ENCODE measurements around the gene BMPER.

The BMPER gene

GRCh38 chr7:33905389-33906032 is at the start of gene BMPER:
Gene BMPER, plus strand, starts transcription at chr7:33905539. Its CDS starts 75 bp downstream, at chr7:33905614.
- no peak within 1 kb of the TSS for H3K27ac ChIP-seq
- TF ChIP-seq CTCF (conservative IDR thresholded peaks at IDR 0.05) (no peak), ZFX (IDR thresholded peaks at IDR 0.05) (no peak)

- no peak for TF ChIP-seq CTCF (conservative IDR thresholded peaks at IDR 0.05)
- H3K27ac ChIP-seq = no peak overlapping the region
Observed at GRCh38 chr7:33861947-33862346, 43.4 kb upstream of the BMPER start.

- TF ChIP-seq ZFX (IDR thresholded peaks at IDR 0.05) (no peak), CTCF (conservative IDR thresholded peaks at IDR 0.05) (no peak)
- H3K27ac ChIP-seq = no peak overlapping the region
Observed at GRCh38 chr7:33862946-33863814, 42.2 kb upstream of the BMPER start.

GRCh38 chr7:33868166-33868565 is 37.2 kb upstream of the BMPER start:
- no peak for TF ChIP-seq ZFX (IDR thresholded peaks at IDR 0.05)
- TF ChIP-seq CTCF (conservative IDR thresholded peaks at IDR 0.05) = no peak

GRCh38 chr7:33869176-33869575 is 36.2 kb upstream of the BMPER start:
- no peak overlapping the region for H3K27ac ChIP-seq
- TF ChIP-seq CTCF (conservative IDR thresholded peaks at IDR 0.05) (no peak), ZFX (IDR thresholded peaks at IDR 0.05) (no peak)

More at GRCh38 chr7:33868166-33868565, 37.2 kb upstream of the BMPER start:
- no peak overlapping the region for H3K27ac ChIP-seq

GRCh38 chr7:33870120-33870519 is 35.2 kb upstream of the BMPER start:
- H3K27ac ChIP-seq = no peak overlapping the region
- no peak for TF ChIP-seq ZFX (IDR thresholded peaks at IDR 0.05)
- no peak for TF ChIP-seq CTCF (conservative IDR thresholded peaks at IDR 0.05)

- no peak overlapping the region for H3K27ac ChIP-seq
- TF ChIP-seq CTCF (conservative IDR thresholded peaks at IDR 0.05) = no peak
- TF ChIP-seq ZFX (IDR thresholded peaks at IDR 0.05) = no peak
Observed at GRCh38 chr7:33872870-33873269, 32.5 kb upstream of the BMPER start.
